GM18873 (cell line): ENCODE measurements around the gene GPRIN3.

Experiments used
- ATAC-seq: cut with Tn5 transposase; IDR thresholded peaks from one replicate; pipeline ENCODE4 v1.9.1; 2021; ENCODE audit warnings: mild to moderate bottlenecking, moderate library complexity, moderate number of reproducible peaks; ENCODE audit not compliant: unreplicated experiment, low FRiP score

Gene GPRIN3

DNA sequence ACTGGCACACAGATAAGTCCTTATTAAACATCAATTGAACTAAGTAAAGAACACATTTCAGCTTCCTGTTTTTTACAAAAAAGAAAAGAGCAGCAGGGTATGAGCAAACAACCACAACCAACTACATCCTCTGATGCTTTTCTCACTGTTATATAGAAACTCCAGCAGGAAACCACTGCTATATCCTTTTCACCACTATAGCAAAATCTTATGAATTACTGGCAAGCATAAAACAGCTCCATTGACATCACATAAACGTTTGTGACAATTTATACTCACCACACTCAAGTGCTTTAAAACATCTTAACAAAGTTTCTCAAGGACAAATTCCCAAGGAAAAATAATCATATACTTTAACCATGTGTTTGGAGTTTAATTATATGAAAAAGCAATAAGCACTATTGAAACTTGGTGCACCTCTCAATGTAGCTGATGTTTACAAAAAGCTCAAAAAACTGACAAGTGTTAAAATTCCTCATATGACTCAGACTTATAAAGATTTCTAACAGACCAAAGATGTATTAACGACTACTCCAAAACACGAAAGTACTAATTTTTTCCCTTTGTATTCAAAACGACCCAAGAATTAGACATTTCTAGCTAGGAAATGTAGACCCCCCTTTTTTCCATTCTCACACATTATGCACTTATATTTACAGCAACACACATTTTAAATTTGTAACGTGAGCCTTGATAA lies 12.9 kb downstream of the GPRIN3 start:
- ATAC-seq = peak; percentile 80

DNA sequence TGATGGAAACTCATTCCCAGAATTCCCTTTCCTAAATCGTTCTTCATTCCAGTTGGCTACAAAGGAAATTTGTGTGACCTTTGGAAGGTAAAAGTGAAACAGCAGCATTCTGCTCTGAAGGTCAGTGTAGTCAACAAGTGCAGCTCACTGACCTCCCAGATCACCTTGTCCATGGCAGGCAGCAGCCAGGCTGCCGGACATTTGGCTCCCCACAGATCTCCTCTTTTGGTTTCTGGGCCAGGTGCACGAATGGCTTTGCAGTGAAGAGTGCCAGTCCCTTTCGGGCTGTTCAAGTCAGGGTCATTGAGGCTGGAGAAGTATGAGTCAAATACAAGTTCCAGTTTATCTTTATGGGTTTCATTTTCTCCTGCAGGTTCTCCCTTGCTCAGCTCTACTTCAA lies 14.3 kb downstream of the GPRIN3 start:
- ATAC-seq = no peak

- ATAC-seq = no peak
Measured at GRCh38 chr4:89290727-89291516, 16.7 kb downstream of the GPRIN3 start.

DNA sequence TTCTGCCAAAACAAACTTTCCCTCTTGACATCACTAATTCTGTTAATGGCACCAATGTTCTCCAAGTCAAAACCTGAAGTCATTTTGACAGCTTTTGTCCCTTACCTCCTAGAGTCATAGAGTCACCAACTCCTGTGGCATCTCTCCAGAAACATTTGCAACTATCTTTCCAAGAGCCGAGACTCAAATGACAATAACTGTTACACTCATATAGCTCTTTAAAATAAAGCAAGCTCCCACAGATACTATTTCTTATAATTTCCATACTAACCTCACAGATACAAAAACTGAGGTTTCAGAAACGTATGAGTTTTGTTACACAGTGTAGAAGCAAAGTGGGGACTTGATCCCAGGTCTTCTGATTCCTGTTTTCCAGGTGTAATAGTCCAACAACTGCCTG lies 18.3 kb downstream of the GPRIN3 start:
- no peak for ATAC-seq

- ATAC-seq = no peak
Measured at GRCh38 chr4:89288430-89288829, 19.2 kb downstream of the GPRIN3 start.

GRCh38 chr4:89287945-89288344 lies 19.7 kb downstream of the GPRIN3 start:
- no peak for ATAC-seq

DNA sequence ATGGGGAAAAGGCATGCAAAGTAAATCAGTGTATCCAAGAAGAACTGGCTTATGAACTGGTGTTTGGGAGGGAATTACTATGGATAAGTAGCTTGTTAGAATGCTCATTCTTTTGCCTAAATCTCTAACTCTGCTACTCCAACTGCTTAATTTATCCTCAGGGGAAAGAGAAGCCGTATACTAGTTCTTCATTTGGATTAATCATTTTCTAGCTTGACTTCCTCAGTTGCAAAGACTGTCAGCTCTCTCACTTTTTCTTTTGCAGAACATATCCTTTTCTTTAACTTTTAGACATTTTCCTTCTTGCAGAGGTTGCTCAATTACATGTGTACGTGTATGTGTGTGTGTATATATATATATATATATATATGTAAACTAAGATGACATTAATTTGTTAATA lies 21.9 kb downstream of the GPRIN3 start:
- ATAC-seq = peak; percentile 45

DNA sequence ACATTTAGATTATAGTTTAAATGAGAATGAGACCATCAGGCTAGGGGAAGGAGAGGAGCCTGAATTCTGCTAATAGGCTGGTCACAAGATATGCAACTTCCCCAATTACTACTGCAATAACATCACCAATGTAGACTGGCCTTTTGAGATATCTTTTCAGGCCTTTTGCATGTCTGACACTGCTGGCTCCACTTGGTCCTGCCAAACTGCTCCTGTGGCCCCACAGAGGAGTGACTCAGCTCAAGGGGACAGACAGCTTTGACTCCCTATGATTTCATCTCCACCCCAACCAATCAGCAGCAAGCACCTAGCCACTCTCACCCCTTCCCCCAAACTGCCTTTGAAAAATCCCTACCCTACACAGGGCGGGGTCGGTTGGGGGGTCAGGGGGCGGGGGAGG lies 22.8 kb downstream of the GPRIN3 start:
- ATAC-seq = no peak

DNA sequence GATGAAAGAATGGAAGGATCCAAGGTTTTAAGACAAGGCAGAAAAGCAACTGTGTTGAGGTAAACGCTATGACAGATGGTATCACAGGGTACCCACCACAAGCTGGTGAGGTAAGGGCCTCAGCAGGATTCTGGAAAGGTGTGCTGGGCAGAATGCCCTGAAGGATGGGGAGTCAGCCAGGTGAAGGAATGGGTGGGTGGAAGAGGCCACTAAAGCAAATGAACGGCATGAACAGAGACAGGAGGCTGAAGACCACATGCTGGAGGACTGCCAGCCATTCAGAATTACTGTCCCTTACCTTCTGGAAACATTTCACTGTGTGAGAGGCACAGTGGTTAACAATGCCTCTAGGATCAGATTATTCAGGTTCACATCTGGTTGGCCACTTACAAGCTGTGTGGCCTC lies 23.6 kb downstream of the GPRIN3 start:
- no peak for ATAC-seq

DNA sequence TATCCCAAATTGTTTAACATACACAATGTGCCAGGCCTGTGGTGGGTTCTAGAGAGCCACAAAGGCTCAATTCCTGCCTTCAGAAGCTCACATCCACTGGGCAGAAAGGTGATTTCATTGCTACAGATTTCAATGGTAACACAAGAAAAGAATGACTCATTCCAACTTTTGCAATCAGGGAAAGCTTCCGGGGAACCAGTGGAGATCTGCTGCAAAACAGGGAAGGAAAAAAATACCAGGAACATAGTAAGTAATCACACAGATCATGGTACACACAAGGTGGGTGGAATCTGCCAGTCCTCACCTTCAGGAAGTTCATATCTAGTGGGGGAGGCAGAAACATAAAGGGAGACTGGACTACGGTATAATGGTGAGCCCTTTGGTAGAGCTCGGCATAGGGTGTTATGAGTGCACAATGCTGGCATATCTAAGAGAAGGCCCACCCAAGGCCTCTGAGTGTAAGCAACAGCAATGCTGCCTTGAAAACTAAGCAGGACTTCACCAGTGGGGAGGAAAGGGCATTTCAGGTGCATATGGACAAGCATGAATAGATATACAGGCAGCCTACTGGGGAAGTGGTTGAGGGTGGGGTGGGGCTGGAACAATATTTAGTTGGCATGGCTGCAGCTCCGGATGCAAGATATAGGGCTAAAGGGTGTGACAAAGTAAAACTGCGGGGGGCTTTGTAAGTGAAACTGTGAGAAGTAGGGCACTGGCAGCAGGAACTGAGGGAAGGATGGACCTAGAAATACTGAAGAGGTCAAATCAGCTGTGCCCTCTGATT lies 24.2 kb downstream of the GPRIN3 start:
- no peak for ATAC-seq

DNA sequence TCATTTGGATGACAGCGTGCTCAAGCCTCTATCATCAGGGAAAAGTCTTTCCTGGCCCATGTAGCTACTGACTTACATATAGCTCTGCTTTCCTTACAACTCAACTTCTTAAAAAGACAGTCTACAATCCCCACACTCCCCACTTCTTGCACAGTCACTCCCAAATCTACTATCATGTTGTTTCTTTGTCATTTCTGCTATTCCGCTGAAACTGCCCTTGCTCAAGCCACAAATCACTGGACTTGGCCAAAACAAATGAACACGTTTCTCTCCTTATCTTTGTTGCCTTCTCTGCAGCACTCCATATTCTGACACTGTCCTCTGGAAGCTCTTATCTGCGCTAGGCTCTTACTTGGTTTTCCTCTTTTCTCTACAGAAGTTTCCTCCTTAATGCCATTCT lies 28.2 kb downstream of the GPRIN3 start:
- no peak for ATAC-seq

- ATAC-seq = no peak
Measured at GRCh38 chr4:89277412-89277811, 30.2 kb downstream of the GPRIN3 start.

GRCh38 chr4:89276296-89276695 lies 31.3 kb downstream of the GPRIN3 start:
- no peak for ATAC-seq

DNA sequence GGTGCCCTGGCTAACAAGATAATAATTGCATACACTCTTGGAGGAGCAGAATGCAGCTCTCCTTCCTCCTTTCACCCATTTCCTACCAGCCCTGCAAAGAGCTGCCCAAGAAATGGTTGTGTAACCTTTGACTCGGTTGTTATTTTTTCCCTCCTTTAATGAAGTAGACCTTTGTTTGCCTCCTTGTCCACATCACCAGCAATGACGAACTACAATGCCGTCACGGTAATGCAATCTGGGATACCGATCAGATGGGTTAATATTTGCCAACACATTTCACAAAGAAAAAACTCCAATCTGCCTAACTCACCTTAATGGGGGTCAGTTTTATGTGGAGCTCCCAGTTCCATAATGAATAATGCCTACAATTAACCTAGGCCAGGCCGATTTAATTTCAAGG lies 32.0 kb downstream of the GPRIN3 start:
- ATAC-seq = no peak

DNA sequence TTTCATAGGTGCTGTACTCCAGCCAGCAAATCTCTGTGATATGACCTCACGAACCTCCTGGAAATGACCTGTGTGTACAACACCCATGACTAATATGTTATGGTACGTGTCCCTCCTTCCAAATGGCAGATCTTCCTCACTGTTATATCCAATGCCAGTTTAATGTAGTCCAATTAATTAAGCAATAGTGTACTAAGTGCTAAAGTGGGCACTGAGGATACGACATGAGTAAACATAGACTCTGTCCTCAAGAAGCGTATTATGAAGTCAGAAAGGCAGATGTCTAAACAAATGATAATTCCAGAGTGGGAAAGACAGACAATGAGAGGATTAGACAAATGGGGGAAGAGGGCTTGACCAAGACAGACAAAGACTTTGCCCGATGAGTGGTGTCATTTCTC lies 33.9 kb downstream of the GPRIN3 start:
- no peak for ATAC-seq

DNA sequence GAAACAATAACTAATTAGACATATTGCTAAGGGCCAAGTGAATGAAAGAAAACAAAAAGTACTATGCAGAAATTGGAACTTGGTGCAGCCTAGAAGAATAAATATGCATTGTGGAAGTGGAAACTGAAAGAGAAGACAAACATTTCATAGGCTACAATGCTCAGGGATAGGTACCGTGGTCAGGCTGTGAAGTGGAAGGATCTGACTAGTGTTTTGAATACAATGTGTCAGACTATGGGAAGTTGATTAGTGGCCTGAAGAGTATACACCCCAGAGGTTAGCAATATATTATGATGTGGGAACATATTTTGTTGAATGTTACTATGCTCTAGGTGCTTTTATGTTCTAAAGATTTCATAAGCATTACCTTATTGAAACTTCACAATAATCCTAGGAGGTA lies 36.8 kb downstream of the GPRIN3 start:
- ATAC-seq = no peak

- no peak for ATAC-seq
Measured at GRCh38 chr4:89269121-89269666, 38.4 kb downstream of the GPRIN3 start.

DNA sequence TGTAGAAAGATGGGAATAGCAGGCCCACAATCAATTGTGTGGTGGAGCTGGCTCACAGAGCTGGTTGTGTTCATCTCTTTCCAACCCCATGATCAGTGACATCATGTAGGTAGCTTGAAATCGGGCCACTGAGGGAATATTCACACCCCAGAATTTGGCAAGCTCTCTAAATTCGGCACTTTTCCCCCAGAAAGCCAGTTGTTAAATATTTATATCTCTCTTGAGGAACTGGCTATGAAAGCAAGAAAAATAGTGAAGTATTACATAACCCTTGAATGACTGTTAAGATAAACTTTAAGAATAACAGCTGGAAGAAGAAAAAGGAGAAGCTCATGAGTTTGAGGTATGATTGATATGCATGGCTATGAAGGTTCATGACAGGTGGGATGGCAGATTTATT lies 38.9 kb downstream of the GPRIN3 start:
- ATAC-seq = no peak

DNA sequence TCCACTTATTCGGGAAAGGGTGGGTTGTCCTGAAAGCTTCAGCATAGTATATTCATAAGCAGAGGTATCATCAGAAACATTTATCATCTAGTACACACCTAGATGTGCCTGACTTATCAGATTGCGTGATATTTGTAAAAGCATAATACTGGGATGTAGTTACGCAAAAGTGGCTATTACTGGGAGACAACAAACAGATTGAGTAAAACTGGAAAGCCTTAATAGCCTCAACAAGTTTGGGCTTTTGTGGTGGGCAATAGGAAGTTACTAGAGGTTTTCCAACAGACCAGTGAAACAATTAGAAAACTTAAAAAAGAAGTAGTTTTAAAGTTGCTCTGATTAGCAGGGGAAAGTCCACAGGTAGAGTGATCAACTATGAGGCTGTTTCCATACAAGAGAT lies 39.8 kb downstream of the GPRIN3 start:
- no peak for ATAC-seq

- ATAC-seq = no peak
Measured at GRCh38 chr4:89267392-89267791, 40.2 kb downstream of the GPRIN3 start.

GRCh38 chr4:89266128-89266527 lies 41.5 kb downstream of the GPRIN3 start:
- ATAC-seq = no peak
